Peyer's patch (tissue), 4 donors: ENCODE results near the gene SF3B4.

Experiments
- POLR2A ChIP-seq, 2 donors: fragments of 450-650 bp; IDR thresholded peaks; one replicate each; pipeline ENCODE4 v1.5.1; 2017; ENCODE audit warnings: antibody characterized with exemption in 2 of 2, mild to moderate bottlenecking in 2 of 2, moderate library complexity in 2 of 2
- TF ChIP-seq, protein P1 (sequence below), 6 experiments: fragments of 450-650 bp in 4 of 6; fragments of 200-600 bp in 2 of 6; sonication (generic) in 1 of 6; IDR thresholded peaks; one replicate each; pipeline ENCODE4 v1.5.1; 2017 to 2019; ENCODE audit warnings: antibody characterized with exemption in 6 of 6, mild to moderate bottlenecking in 3 of 6, moderate library complexity in 1 of 6

DNA sequence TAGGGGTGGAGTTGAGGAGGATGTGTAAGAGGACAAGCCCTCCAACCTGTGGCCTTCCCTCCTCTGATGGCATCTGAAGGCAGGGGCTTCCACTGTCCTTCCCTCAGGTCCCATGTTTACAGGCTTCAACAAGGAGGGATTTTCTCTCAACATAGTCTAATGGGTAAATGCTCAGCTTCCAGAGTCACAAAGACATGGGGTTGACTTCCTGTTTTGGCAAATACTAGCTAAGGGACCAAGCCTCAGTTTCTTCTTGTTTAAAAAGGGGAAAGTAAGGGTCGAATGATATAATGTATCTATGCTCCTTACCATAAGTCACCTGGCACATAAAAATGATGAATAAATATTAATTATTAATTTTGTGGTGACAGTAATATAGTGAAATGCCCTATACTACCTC is 13.1 kb downstream of the SF3B4 start:
- no peak for TF ChIP-seq POLR2A (IDR thresholded peaks at IDR 0.05)
- TF ChIP-seq, protein P1, sequence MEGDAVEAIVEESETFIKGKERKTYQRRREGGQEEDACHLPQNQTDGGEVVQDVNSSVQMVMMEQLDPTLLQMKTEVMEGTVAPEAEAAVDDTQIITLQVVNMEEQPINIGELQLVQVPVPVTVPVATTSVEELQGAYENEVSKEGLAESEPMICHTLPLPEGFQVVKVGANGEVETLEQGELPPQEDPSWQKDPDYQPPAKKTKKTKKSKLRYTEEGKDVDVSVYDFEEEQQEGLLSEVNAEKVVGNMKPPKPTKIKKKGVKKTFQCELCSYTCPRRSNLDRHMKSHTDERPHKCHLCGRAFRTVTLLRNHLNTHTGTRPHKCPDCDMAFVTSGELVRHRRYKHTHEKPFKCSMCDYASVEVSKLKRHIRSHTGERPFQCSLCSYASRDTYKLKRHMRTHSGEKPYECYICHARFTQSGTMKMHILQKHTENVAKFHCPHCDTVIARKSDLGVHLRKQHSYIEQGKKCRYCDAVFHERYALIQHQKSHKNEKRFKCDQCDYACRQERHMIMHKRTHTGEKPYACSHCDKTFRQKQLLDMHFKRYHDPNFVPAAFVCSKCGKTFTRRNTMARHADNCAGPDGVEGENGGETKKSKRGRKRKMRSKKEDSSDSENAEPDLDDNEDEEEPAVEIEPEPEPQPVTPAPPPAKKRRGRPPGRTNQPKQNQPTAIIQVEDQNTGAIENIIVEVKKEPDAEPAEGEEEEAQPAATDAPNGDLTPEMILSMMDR (IDR thresholded peaks at IDR 0.05), result no peak
